ENCODE results near the gene PTPRK. TPM values are rescaled to one million over a fixed set of nuclear protein-coding genes. Genes with fewer than 3 reads are reported as not detected.
"Not testable (repeated sequence)": the region's sequence is repeated elsewhere in the genome, so short reads cannot be mapped to it uniquely, and the experiment has no call there.

The PTPRK gene
- polyA plus RNA-seq, 3 donors, result 0.01 TPM; not detected in 2

GRCh38 chr6:128487055-128487454 is 33.3 kb downstream of the PTPRK start:
- H3K27me3 Mint-ChIP-seq (ENCODE audit: low read depth in 3 of 3), result peaks cover 0 to 2% (median 0%) of the 10 kb centered on the region in 3 donors

GRCh38 chr6:128486580-128486979 is 33.8 kb downstream of the PTPRK start:
- H3K4me2 ChIP-seq (replicated peaks; ENCODE audit: extremely low read depth, low read length, poor library complexity, severe bottlenecking); H3K36me3 Mint-ChIP-seq; H4K20me1 ChIP-seq (ENCODE audit: insufficient read depth, low read length); H3K9me3 ChIP-seq (replicated peaks in 1 of 2; ENCODE audit: control insufficient read depth in 1 of 2, insufficient read depth in 1 of 2, low read length in 2 of 2); H3K9ac ChIP-seq (ENCODE audit: insufficient read depth, low read length, poor library complexity, severe bottlenecking); H3K4me3 Mint-ChIP-seq; H3K36me3 ChIP-seq (replicated peaks in 1 of 2; ENCODE audit: control insufficient read depth in 1 of 2, insufficient read depth in 2 of 2, low read length in 2 of 2); H3K27me3 ChIP-seq (ENCODE audit: control insufficient read depth in 2 of 2, insufficient read depth in 2 of 2, low read length in 2 of 2); H3K27me3 Mint-ChIP-seq (ENCODE audit: low read depth in 3 of 3); H3K79me2 ChIP-seq (ENCODE audit: insufficient read depth, low read length); H3K4me3 ChIP-seq (replicated peaks in 1 of 3; ENCODE audit: low read depth in 2 of 3, low read length in 3 of 3); intact Hi-C loops (cut with micrococcal nuclease); H2AFZ ChIP-seq (ENCODE audit: insufficient read depth, low read depth, low read length, poor library complexity, severe bottlenecking); DNase-seq; H3K9me3 Mint-ChIP-seq; H3K4me1 ChIP-seq (ENCODE audit: control insufficient read depth in 1 of 2, insufficient read depth in 2 of 2, low read length in 2 of 2); H3K27ac ChIP-seq (ENCODE audit: low read depth in 1 of 2, low read length in 2 of 2); H3K4me1 Mint-ChIP-seq: not testable (repeated sequence)
- H3K27ac Mint-ChIP-seq, result peak overlapping the region in 1 of 7 donors; percentile 52
- 80% methylated on average over 1 of the region's 1 CpG for WGBS (ENCODE audit: insufficient coverage)

More at GRCh38 chr6:128487055-128487454, 33.3 kb downstream of the PTPRK start:
- H2AFZ ChIP-seq (ENCODE audit: insufficient read depth, low read depth, low read length, poor library complexity, severe bottlenecking), result no peak overlapping the region
- no peak overlapping the region for H3K4me3 ChIP-seq (replicated peaks in 1 of 3; ENCODE audit: low read depth in 2 of 3, low read length in 3 of 3)
- no peaks in the 10 kb centered on the region for H3K9me3 ChIP-seq (replicated peaks in 1 of 2; ENCODE audit: control insufficient read depth in 1 of 2, insufficient read depth in 1 of 2, low read length in 2 of 2)
- H3K4me1 ChIP-seq (ENCODE audit: control insufficient read depth in 1 of 2, insufficient read depth in 2 of 2, low read length in 2 of 2), result no peaks in the 10 kb centered on the region
- intact Hi-C loops (cut with micrococcal nuclease), result no loop called here
- H3K27me3 ChIP-seq (ENCODE audit: control insufficient read depth in 2 of 2, insufficient read depth in 2 of 2, low read length in 2 of 2), result no peaks in the 10 kb centered on the region
- DNase-seq, result no peak
- H4K20me1 ChIP-seq (ENCODE audit: insufficient read depth, low read length), result no peaks in the 10 kb centered on the region
- no peak overlapping the region for H3K4me3 Mint-ChIP-seq
- 70% methylated on average over 1 of the region's 2 CpGs for WGBS (ENCODE audit: insufficient coverage)
- H3K27ac ChIP-seq (ENCODE audit: low read depth in 1 of 2, low read length in 2 of 2), result no peak overlapping the region
- no peak overlapping the region for H3K9ac ChIP-seq (ENCODE audit: insufficient read depth, low read length, poor library complexity, severe bottlenecking)
- no peak overlapping the region for H3K27ac Mint-ChIP-seq
- H3K79me2 ChIP-seq (ENCODE audit: insufficient read depth, low read length), result no peaks in the 10 kb centered on the region
- no peaks in the 10 kb centered on the region for H3K36me3 Mint-ChIP-seq
- H3K4me2 ChIP-seq (replicated peaks; ENCODE audit: extremely low read depth, low read length, poor library complexity, severe bottlenecking), result no peak overlapping the region
- H3K36me3 ChIP-seq (replicated peaks in 1 of 2; ENCODE audit: control insufficient read depth in 1 of 2, insufficient read depth in 2 of 2, low read length in 2 of 2), result no peaks in the 10 kb centered on the region
- TF ChIP-seq CTCF (IDR thresholded peaks at IDR 0.05), result no peak
- no peaks in the 10 kb centered on the region for H3K4me1 Mint-ChIP-seq
- H3K9me3 Mint-ChIP-seq, result peaks cover 0 to 2% (median 0%) of the 10 kb centered on the region in 7 donors

Measured in CD14-positive monocyte (primary cell).